Suprapubic skin (tissue), 4 donors: ENCODE data around the gene TVP23B.

Experiments used
- POLR2A ChIP-seq, 2 donors: fragments of 450-650 bp; IDR thresholded peaks; one replicate each; pipeline ENCODE4 v1.6.1; 2017; ENCODE audit warnings: antibody characterized with exemption in 2 of 2, mild to moderate bottlenecking in 2 of 2, moderate library complexity in 2 of 2
- POLR2AphosphoS5 ChIP-seq, 3 donors: sonication (generic); formaldehyde crosslinking; IDR thresholded peaks; one replicate each; pipeline ENCODE4 v1.6.1; 2017; ENCODE audit warnings: antibody characterized with exemption in 3 of 3
- TF ChIP-seq, protein P1 (sequence below), 2 donors: fragments of 200-600 bp in 1 of 2; fragments of 450-650 bp in 1 of 2; sonication (generic) in 1 of 2; IDR thresholded peaks; one replicate each; pipeline ENCODE4 v1.5.1; 2016 to 2019; ENCODE audit warnings: antibody characterized with exemption in 2 of 2, mild to moderate bottlenecking in 1 of 2, moderate library complexity in 1 of 2

DNA sequence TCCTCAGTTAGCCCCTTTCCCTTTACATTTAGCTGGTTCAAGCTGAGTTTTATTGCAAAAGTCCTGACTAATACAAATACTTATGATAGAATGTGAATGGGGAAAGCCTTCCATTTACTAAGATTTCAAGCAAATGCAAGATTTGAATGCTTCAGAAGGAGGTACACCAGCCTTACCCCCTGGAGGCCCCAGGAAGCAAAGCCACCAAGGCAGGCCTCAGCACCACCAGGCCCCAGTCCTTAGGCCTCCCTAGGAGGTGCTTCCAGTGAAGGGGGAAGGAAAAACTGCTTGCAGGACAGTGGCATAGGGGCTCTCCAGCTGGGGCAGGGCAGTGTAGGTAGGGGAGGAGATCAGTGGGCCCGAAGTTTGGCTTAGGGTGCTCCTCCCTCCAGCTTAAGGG lies 69.7 kb downstream of the TVP23B start:
- TF ChIP-seq, protein P1, sequence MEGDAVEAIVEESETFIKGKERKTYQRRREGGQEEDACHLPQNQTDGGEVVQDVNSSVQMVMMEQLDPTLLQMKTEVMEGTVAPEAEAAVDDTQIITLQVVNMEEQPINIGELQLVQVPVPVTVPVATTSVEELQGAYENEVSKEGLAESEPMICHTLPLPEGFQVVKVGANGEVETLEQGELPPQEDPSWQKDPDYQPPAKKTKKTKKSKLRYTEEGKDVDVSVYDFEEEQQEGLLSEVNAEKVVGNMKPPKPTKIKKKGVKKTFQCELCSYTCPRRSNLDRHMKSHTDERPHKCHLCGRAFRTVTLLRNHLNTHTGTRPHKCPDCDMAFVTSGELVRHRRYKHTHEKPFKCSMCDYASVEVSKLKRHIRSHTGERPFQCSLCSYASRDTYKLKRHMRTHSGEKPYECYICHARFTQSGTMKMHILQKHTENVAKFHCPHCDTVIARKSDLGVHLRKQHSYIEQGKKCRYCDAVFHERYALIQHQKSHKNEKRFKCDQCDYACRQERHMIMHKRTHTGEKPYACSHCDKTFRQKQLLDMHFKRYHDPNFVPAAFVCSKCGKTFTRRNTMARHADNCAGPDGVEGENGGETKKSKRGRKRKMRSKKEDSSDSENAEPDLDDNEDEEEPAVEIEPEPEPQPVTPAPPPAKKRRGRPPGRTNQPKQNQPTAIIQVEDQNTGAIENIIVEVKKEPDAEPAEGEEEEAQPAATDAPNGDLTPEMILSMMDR (IDR thresholded peaks at IDR 0.05), result no peak
- TF ChIP-seq POLR2A (IDR thresholded peaks at IDR 0.05) (no peak), POLR2AphosphoS5 (IDR thresholded peaks at IDR 0.05) (no peak)
